Loucy (cell line): ENCODE data around the gene SMAD3.

Experiments used
- EZH2phosphoT487 ChIP-seq: fragments of 200-600 bp; IDR thresholded peaks from 2 replicates; pipeline ENCODE4 v1.6.1; 2018; ENCODE audit warnings: antibody characterized with exemption, mild to moderate bottlenecking, moderate library complexity, borderline replicate concordance
- TF ChIP-seq, protein P1 (sequence below): fragments of 200-600 bp; sonication (generic); conservative IDR thresholded peaks from 2 replicates; pipeline ENCODE4 v1.5.1; 2014; ENCODE audit warnings: mild to moderate bottlenecking, antibody characterized with exemption, low read length

DNA sequence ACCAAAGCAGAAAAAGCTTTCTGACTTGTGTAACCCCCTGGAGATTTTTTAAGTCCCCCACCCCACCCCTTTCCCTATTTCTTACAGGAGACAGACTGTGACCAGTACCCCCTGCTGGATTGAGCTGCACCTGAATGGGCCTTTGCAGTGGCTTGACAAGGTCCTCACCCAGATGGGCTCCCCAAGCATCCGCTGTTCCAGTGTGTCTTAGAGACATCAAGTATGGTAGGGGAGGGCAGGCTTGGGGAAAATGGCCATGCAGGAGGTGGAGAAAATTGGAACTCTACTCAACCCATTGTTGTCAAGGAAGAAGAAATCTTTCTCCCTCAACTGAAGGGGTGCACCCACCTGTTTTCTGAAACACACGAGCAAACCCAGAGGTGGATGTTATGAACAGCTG lies 124.9 kb downstream of the SMAD3 start:
- TF ChIP-seq, protein P1, sequence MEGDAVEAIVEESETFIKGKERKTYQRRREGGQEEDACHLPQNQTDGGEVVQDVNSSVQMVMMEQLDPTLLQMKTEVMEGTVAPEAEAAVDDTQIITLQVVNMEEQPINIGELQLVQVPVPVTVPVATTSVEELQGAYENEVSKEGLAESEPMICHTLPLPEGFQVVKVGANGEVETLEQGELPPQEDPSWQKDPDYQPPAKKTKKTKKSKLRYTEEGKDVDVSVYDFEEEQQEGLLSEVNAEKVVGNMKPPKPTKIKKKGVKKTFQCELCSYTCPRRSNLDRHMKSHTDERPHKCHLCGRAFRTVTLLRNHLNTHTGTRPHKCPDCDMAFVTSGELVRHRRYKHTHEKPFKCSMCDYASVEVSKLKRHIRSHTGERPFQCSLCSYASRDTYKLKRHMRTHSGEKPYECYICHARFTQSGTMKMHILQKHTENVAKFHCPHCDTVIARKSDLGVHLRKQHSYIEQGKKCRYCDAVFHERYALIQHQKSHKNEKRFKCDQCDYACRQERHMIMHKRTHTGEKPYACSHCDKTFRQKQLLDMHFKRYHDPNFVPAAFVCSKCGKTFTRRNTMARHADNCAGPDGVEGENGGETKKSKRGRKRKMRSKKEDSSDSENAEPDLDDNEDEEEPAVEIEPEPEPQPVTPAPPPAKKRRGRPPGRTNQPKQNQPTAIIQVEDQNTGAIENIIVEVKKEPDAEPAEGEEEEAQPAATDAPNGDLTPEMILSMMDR: no peak
- no peak for TF ChIP-seq EZH2phosphoT487
